GM12878 (cell line): Measurements from ENCODE around the gene AOAH. TPM values are rescaled to one million over a fixed set of nuclear protein-coding genes. Genes with fewer than 3 reads are reported as not detected.

Experiments used
- ATAC-seq: fragments of 200-7000 bp; cut with Tn5 transposase; 3 replicates; pipeline ENCODE4 v1.9.1; 2020; ENCODE audit warnings: mild to moderate bottlenecking, moderate library complexity
- BruUV-seq: library from RNA; stranded (reverse); fragments of 400-500 nt; replicated peaks from 2 replicates; lab custom pipeline; 2021; lab: Mats Ljungman, UMichigan
- CTCF ChIA-PET: fragments of 300-600 bp; sonication (Branson Sonifier 250); formaldehyde crosslinking; extraction: SDS; loops from one replicate; lab custom pipeline; 2021; ENCODE audit warnings: inconsistent platforms; lab: Yijun Ruan, JAX
- POLR2A ChIA-PET: fragments of 350-600 bp; formaldehyde crosslinking; extraction: SDS; loops from one replicate; lab custom pipeline; 2021; ENCODE audit warnings: inconsistent platforms; lab: Charles Lee
- RAD21 ChIA-PET: fragments of 300-600 bp; sonication (Branson Sonifier 250); formaldehyde crosslinking; loops from one replicate; lab custom pipeline; 2023; ENCODE audit warnings: antibody characterized with exemption; ENCODE audit not compliant: unreplicated experiment; lab: Charles Lee
- SMC1A ChIA-PET: fragments of 300-600 bp; sonication (Branson Sonifier 250); formaldehyde crosslinking; loops from one replicate; lab custom pipeline; 2023; ENCODE audit not compliant: unreplicated experiment, uncharacterized antibody; lab: Charles Lee
- DNase-seq: peaks from one replicate; pipeline ENCODE4 v3.0.0-alpha.2; 2011; ENCODE audit warnings: low read depth, low spot score
- FAIRE-seq: peaks from 3 replicates; lab custom pipeline; 2011; peaks lifted over from hg19 to GRCh38; lab: Jason Lieb, UNC
- H2AFZ ChIP-seq: 2 replicates; pipeline ENCODE4 v1.6.0; 2011; ENCODE audit warnings: low read depth, low read length, control low read depth; ENCODE audit not compliant: control insufficient read depth
- H3K27ac ChIP-seq: 2 replicates; pipeline ENCODE4 v1.5.1; 2011; ENCODE audit warnings: control low read depth; ENCODE audit not compliant: control insufficient read depth, insufficient read depth
- H3K27me3 ChIP-seq, 2 experiments: replicated peaks in 1 of 2; 2 replicates each; pipeline versions ENCODE4 v1.6.0 to v1.6.1; 2011; ENCODE audit warnings: low read length in 1 of 2; ENCODE audit not compliant: control insufficient read depth in 2 of 2, insufficient read depth in 2 of 2
- H3K36me3 ChIP-seq, 2 experiments: 2 replicates each; pipeline ENCODE4 v1.5.1; 2011; ENCODE audit warnings: low read length in 1 of 2; ENCODE audit not compliant: control insufficient read depth in 2 of 2, insufficient read depth in 2 of 2
- H3K4me1 ChIP-seq: 2 replicates; pipeline ENCODE4 v1.6.1; 2011; ENCODE audit warnings: mild to moderate bottlenecking, low read length, moderate library complexity, mixed read lengths; ENCODE audit not compliant: control insufficient read depth, insufficient read depth
- H3K4me2 ChIP-seq: 2 replicates; pipeline ENCODE4 v1.6.0; 2011; ENCODE audit warnings: control low read depth; ENCODE audit not compliant: control insufficient read depth, insufficient read depth
- H3K4me3 ChIP-seq: fragments of 200-600 bp; sonication (generic); 2 replicates; pipeline ENCODE4 v1.5.1; 2016
- H3K79me2 ChIP-seq: 2 replicates; pipeline ENCODE4 v1.6.0; 2011; ENCODE audit warnings: low read length; ENCODE audit not compliant: control insufficient read depth, insufficient read depth
- H3K9ac ChIP-seq: 2 replicates; pipeline ENCODE4 v1.8.0; 2011; ENCODE audit warnings: low read length, control low read depth, mixed read lengths; ENCODE audit not compliant: control insufficient read depth, insufficient read depth
- H3K9me3 ChIP-seq: replicated peaks from 3 replicates; pipeline ENCODE4 v1.5.1; 2011; ENCODE audit warnings: mild to moderate bottlenecking, low read length; ENCODE audit not compliant: control insufficient read depth, insufficient read depth
- H4K20me1 ChIP-seq: 2 replicates; pipeline ENCODE4 v1.6.0; 2011; ENCODE audit not compliant: control insufficient read depth, insufficient read depth
- CBFB ChIP-seq: IDR thresholded peaks from 2 replicates; pipeline ENCODE4 v1.6.1; 2016; ENCODE audit warnings: antibody characterized with exemption, low read depth
- CBX3 ChIP-seq: fragments of 200-600 bp; sonication (generic); IDR thresholded peaks from 2 replicates; pipeline ENCODE4 v1.6.1; 2016; ENCODE audit warnings: low read depth, borderline replicate concordance
- GATAD2B ChIP-seq: fragments of 450-650 bp; conservative IDR thresholded peaks from 2 replicates; pipeline ENCODE4 v1.6.1; 2017; ENCODE audit warnings: low read depth, mild to moderate bottlenecking, moderate library complexity
- JUND ChIP-seq: IDR thresholded peaks from 2 replicates; pipeline ENCODE4 v1.6.1; 2012; ENCODE audit warnings: low read depth, mild to moderate bottlenecking, low read length, improper control_type of control experiment, moderate library complexity
- MTA3 ChIP-seq: IDR thresholded peaks from 2 replicates; pipeline ENCODE4 v1.6.1; 2012; ENCODE audit warnings: low read length, inconsistent platforms, borderline replicate concordance
- SIN3A ChIP-seq: IDR thresholded peaks from 2 replicates; pipeline ENCODE4 v1.6.1; 2012; ENCODE audit warnings: low read depth, low read length, improper control_type of control experiment
- SMC3 ChIP-seq: IDR thresholded peaks from 2 replicates; pipeline ENCODE4 v1.6.1; 2011; ENCODE audit warnings: low read length, improper control_type of control experiment, borderline replicate concordance
- TCF7 ChIP-seq: IDR thresholded peaks from 2 replicates; pipeline ENCODE4 v1.6.1; 2014; ENCODE audit warnings: antibody characterized with exemption, borderline replicate concordance
- YBX1 ChIP-seq: fragments of 450-650 bp; IDR thresholded peaks from 2 replicates; pipeline ENCODE4 v1.6.1; 2016; ENCODE audit warnings: antibody characterized with exemption
- ZSCAN29 ChIP-seq: fragments of 450-650 bp; IDR thresholded peaks from 2 replicates; pipeline ENCODE4 v1.6.1; 2017; ENCODE audit warnings: mild to moderate bottlenecking, moderate library complexity
- ZZZ3 ChIP-seq: IDR thresholded peaks from 2 replicates; pipeline ENCODE4 v1.6.1; 2011; ENCODE audit warnings: low read depth; ENCODE audit not compliant: control insufficient read depth, insufficient read length
- whole genome bisulfite sequencing: methylation state at CpG from one replicate; pipeline ENCODE4 v1.1.6; 2016; ENCODE audit warnings: low lambda C conversion rate; ENCODE audit not compliant: insufficient replicate concordance, insufficient coverage; ENCODE audit errors: missing lambda C conversion rate; 5-methylcytosine and 5-hydroxymethylcytosine counted together
- in situ Hi-C: fragments of 300-500 bp; cut with MboI; formaldehyde crosslinking; loops from 9 replicates; pipeline ENCODE4 v1.14.3; 2018; ENCODE audit warnings: mixed read lengths
- intact Hi-C: fragments of 100-400 bp; cut with micrococcal nuclease; formaldehyde crosslinking; loops from one replicate; pipeline ENCODE4 v1.14.2; 2022; ENCODE audit not compliant: unreplicated experiment
- polyA plus RNA-seq, 11 experiments: library from polyadenylated mRNA; depleted of rRNA in 4 of 11; unstranded in 6 of 11; stranded (reverse) in 5 of 11; fragments of >200 nt; fragmentation: Nextera tagmentation in 4 of 11; fragmentation: Illumina TruSeq in 1 of 11; extraction: Ambion mirVana in 4 of 11; extraction: Trizol in 1 of 11; gene quantifications; 1 replicate in 1 of 11; 2 replicates in 10 of 11; pipeline versions ENCODE4 v1.2.1 to v1.2.3, GENCODE V29; 2011 to 2016; ENCODE audit warnings: inconsistent platforms in 2 of 11, missing spikeins in 2 of 11, low read depth in 1 of 11
- total RNA-seq, 4 experiments: library from RNA; depleted of rRNA in 3 of 4; stranded (reverse); fragments of >200 nt in 3 of 4; fragmentation: Illumina TruSeq in 1 of 4; extraction: Trizol in 1 of 4; gene quantifications; 2 replicates each; pipeline versions ENCODE4 v1.2.1 to v1.2.3, GENCODE V29; 2013 to 2021
- TF ChIP-seq, protein P1 (sequence below): fragments of 450-650 bp; formaldehyde crosslinking; IDR thresholded peaks from 2 replicates; pipeline ENCODE4 v1.4.0; 2022; ENCODE audit warnings: mild to moderate bottlenecking, moderate library complexity

AOAH gene
- total and polyA plus RNA-seq, 10 of the 15 experiments (the other 5 are each of a cell fraction or from before 2014, with no cell fraction given) = 0.32 to 2.8 (median 1.4) TPM

- TF ChIP-seq, protein P1, sequence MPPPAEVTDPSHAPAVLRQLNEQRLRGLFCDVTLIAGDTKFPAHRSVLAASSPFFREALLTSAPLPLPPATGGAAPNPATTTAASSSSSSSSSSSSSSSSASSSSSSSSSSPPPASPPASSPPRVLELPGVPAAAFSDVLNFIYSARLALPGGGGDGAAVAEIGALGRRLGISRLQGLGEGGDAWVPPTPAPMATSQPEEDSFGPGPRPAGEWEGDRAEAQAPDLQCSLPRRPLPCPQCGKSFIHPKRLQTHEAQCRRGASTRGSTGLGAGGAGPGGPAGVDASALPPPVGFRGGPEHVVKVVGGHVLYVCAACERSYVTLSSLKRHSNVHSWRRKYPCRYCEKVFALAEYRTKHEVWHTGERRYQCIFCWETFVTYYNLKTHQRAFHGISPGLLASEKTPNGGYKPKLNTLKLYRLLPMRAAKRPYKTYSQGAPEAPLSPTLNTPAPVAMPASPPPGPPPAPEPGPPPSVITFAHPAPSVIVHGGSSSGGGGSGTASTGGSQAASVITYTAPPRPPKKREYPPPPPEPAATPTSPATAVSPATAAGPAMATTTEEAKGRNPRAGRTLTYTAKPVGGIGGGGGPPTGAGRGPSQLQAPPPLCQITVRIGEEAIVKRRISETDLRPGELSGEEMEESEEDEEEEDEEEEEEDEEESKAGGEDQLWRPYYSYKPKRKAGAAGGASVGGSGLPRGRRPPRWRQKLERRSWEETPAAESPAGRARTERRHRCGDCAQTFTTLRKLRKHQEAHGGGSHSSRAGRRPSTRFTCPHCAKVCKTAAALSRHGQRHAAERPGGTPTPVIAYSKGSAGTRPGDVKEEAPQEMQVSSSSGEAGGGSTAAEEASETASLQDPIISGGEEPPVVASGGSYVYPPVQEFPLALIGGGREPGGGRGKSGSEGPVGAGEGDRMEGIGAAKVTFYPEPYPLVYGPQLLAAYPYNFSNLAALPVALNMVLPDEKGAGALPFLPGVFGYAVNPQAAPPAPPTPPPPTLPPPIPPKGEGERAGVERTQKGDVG = no peak
- TF ChIP-seq TCF7 (no peak), GATAD2B (no peak), YBX1 (no peak), MTA3 (no peak)
- TF ChIP-seq, all 136 proteins: peak for 0
Observed at GRCh38 chr7:36565792-36566356, 158.4 kb downstream of the AOAH start (continued).

DNA sequence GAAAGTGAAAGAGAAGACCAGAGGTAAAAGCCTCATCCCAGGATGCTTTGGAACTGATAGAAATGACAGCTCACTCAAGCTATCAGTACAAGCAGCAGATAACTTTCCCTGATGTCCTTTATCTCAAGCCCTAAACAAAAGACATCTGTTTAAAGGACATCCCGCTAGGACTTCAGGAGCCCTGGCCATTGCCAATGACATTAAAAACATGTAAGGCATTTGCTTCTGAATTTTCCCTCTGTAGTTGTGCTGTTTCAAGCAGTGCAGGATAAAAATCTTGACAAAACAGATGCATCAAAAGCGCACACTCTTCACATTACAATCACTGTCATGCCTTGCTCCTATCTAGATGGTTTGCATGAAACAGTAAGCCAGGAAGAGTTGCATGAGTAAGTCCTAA is 159.8 kb downstream of the AOAH start:
- FAIRE-seq (no peak), DNase-seq (no peak), ATAC-seq (no peak)
- Histone ChIP-seq H4K20me1 (no peaks in the 10 kb centered on the region), H3K27ac (no peak overlapping the region), H3K36me3 (no peaks in the 10 kb centered on the region), H3K27me3 (no peaks in the 10 kb centered on the region; a peak in 1 of 4 replicates), H3K4me3 (no peak overlapping the region), H3K79me2 (no peaks in the 10 kb centered on the region), H3K9ac (no peak overlapping the region), H2AFZ (no peak overlapping the region), H3K4me2 (no peak overlapping the region), H3K4me1 (no peaks in the 10 kb centered on the region), H3K9me3 (no peaks in the 10 kb centered on the region)
- TF ChIP-seq SMC3 (no peak), ZZZ3 (no peak), CBX3 (no peak), JUND (no peak), ZSCAN29 (no peak), SIN3A (no peak), CBFB (no peak)
- ChIA-PET RAD21 (no interaction called here), SMC1A (no interaction called here), CTCF (interaction anchor here (1.5 kb wide), 1 partner anchor 9 kb away, joined by 4 read pairs; no protein-coding TSS in a partner anchor), POLR2A (no interaction called here)
- no TSS peak for BruUV-seq
- in situ Hi-C loops (no loop called here), intact Hi-C loops (no loop called here)
- WGBS = 86% methylated on average over 2 of the region's 2 CpGs
